DOHH2 (cell line): ENCODE results near the gene BNC2.

ENCODE experiments used
- CTCF ChIP-seq: fragments of 200-600 bp; sonication (generic); IDR thresholded peaks from one replicate; pipeline ENCODE4 v1.5.1; 2014; ENCODE audit warnings: antibody characterized with exemption, mild to moderate bottlenecking, low read depth, low read length; ENCODE audit not compliant: poor library complexity, severe bottlenecking
- EZH2phosphoT487 ChIP-seq: fragments of 200-600 bp; sonication (generic); IDR thresholded peaks from 2 replicates; pipeline ENCODE4 v1.6.1; 2017; ENCODE audit warnings: borderline replicate concordance, mild to moderate bottlenecking, antibody characterized with exemption, low read length, moderate library complexity, mixed read lengths

DNA sequence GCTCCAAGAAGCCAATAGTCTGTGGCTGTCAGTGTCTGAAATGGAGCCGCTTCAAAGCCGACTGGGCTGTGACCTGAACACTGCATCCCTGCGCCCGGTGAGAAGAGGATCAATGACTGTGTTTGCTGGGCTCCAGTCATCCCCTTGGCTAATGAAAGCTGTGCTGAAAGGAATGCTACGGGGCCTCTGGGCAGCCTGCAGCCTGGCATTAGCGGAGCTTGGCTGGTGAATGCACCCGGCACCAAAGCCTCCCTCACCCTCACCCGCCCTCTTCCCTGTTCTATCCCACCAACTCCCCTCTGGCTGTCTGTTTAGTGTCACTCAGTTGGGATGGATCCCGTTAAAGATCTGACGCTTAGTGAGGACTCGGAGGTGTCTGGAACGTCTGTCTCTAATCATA is 355.3 kb downstream of the BNC2 start:
- TF ChIP-seq CTCF (no peak), EZH2phosphoT487 (no peak)
